GM19467 (cell line): Measurements from ENCODE around the gene ALDH3A1.
"Not testable (repeated sequence)": the region's sequence is repeated elsewhere in the genome, so short reads cannot be mapped to it uniquely, and the experiment has no call there.

Source experiments
- ATAC-seq: cut with Tn5 transposase; IDR thresholded peaks from one replicate; pipeline ENCODE4 v1.9.1; 2021; ENCODE audit warnings: mild to moderate bottlenecking, moderate library complexity; ENCODE audit not compliant: unreplicated experiment

Gene ALDH3A1

GRCh38 chr17:19747829-19748806 lies at the start of gene ALDH3A1:
Gene ALDH3A1 (minus strand): TSS chr17:19748298. CDS start chr17:19745129, 3,169 bp downstream.
- no peak for ATAC-seq

DNA sequence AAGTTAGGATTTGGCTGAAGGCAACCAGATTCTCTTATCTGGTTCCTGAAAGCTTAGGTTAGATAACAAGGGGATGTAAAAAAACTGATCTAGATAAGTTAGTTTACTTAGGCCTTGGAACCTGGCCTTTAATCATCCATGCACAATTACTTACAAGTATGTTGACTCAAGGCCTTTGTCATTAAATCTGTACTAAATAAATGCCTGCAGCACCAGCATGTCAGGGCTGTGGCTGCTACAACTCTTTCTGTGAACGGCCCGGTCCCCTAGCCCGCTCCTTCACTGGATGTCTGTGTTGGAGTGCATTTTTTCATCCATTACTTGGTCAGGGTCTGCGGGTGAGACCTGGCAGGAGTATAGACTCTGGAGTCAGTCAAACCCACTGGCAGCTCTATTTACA lies 48.4 kb upstream of the ALDH3A1 start:
- no peak for ATAC-seq

- no peak for ATAC-seq
Measured at GRCh38 chr17:19791918-19792550, 43.9 kb upstream of the ALDH3A1 start.

GRCh38 chr17:19787733-19788357 lies 39.7 kb upstream of the ALDH3A1 start:
- no peak for ATAC-seq

GRCh38 chr17:19785854-19786253 lies 37.8 kb upstream of the ALDH3A1 start:
- ATAC-seq = no peak

DNA sequence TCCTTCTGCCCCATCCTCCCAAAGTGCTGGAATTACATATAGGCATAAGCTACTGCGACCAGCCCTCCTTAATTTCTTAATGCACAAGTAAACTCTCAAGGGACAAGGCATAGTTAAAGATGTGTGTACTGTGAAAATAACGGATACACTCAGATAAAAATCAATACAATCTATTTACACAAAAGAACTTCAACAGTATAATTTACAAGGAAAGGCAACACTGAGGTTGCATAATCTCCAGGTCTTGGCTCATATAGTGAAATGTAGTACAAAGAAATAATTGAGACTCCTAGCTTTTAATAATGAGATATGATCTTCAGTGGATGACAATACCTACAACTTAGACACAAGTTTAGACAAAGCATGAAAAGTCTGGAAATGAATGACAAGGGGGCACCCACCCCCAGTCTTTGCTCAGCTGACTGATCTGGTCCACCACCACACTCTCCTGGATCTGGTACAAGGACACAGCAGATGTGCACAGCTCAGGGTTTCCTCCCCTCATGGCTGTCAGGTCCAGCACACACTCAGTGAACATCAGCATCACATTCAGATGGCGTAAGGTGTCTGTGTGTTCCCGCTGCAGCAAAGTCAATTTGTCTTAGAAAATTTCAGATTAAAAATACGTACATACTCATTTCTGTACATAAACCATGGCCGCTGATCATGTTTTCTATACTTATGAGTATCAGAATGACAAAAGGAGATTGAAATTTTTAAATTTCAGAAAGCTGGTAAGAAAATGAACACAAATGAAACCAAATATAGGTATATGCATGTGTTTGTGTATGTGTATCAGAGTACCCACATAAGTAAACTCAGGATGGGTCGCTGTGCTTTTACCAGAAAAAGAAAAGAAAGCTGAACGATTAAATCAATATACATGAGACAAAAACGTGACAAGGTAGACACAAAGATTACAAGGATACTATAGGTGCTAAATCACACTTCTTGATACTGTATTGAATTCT lies 33.7 kb upstream of the ALDH3A1 start:
- no peak for ATAC-seq

DNA sequence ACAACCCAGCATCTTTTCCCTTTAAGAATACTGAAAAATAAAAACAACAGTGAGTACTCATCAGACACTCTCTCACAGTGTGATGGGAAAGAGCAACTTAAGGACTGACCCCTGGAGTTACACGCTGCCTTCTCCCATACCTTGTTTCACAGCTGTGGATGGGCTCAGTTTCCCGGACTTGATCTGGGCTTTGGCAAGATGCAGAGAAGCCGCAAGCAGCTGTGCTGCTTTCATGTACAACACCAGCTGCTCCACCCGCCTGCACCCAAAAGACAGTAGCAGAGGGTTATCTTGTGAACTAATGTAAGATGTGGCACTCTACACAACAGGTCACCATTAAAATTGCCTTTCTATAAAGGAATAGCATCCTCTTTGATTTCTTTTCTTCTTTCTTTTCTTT lies 32.7 kb upstream of the ALDH3A1 start:
- ATAC-seq = no peak

DNA sequence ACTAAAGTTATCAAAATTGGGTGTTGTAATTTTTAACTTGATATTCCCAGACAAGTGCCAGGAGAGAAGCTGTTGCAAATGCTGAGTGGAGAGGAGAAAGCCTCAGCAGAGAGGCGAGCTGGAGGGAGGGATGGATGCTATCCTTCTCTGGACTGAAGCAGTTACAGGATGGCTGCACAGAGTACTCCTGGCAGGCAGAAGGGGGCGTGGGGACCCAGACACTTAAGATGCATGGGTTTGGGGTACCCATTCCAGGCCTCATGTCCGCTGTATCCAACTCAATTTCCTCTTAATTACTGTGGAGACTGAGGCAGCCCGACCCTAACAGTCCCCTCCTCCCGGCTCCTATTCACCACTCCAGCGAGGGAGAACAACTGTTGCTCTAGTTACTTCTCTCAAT lies 25.4 kb upstream of the ALDH3A1 start:
- ATAC-seq = no peak

GRCh38 chr17:19771971-19772630 lies 24.0 kb upstream of the ALDH3A1 start:
- ATAC-seq = no peak

DNA sequence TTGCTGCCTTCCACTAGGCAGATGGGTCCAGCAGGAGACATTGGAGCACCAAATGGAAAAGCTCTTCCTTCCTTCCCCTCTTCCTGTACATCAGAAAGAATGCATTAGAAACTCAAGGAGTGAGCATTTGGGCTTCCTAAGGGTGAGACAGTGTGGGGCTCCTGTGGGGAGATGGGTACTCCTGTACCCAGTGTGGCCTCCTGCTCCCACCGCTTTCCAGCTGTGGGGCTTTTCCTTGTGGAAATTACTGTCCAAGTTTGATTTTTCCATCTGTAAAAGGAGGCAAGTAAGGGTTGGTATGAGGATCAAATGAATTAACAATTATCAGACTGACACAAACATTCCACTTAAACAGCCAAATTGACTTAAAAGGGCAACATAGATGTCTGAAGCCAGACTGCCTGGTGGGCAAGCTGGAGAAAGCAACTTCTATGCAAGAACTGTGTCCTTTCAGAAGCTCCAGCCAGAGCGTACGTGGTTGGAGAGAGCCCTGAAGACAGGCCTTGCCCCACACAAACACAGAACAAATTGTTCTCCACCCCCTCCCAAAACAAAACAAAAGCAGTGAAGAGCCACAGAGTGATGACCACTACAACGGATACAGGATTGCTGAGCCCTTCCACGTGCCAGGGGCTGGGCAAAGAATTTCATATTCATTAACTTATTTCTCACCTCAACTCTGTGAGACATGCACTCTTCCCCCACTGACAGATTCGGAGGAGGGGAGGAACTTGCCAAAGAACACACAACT lies 23.1 kb upstream of the ALDH3A1 start:
- ATAC-seq = no peak

DNA sequence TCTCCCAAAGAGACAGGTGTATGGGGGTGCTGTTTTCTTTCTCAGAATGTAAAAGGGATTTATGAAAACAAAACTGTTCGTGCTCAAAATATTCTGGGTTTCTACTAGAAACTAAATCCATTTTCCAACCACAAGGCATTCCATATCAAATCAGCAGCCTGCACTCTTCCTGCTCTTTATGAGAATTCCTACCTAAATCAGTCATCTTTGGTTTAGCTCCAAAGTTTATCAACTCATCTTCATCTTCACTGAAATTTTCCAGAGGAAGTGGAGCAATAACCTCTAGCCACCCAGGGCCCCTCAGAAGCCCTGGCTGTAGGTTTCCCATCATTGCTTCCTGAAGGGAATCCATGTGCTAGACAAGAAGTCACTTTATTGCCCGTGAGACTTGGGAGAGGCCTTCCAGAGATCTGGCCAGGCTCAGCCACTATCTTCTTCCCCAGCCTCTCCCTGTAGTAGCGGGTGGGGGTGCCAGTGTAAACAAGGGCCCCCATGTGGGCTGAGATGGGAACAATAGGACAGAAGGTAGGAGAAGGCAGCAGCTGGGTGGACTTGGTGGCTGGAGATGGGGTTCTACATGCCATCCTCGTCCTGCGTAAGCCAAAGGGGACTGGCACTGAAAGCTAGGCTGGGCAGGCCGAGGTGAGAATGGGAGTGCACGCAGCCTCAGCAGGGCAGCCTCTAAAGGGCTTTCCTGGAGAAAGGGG lies 22.0 kb upstream of the ALDH3A1 start:
- no peak for ATAC-seq

GRCh38 chr17:19768046-19768782 lies 20.1 kb upstream of the ALDH3A1 start:
- ATAC-seq = no peak

DNA sequence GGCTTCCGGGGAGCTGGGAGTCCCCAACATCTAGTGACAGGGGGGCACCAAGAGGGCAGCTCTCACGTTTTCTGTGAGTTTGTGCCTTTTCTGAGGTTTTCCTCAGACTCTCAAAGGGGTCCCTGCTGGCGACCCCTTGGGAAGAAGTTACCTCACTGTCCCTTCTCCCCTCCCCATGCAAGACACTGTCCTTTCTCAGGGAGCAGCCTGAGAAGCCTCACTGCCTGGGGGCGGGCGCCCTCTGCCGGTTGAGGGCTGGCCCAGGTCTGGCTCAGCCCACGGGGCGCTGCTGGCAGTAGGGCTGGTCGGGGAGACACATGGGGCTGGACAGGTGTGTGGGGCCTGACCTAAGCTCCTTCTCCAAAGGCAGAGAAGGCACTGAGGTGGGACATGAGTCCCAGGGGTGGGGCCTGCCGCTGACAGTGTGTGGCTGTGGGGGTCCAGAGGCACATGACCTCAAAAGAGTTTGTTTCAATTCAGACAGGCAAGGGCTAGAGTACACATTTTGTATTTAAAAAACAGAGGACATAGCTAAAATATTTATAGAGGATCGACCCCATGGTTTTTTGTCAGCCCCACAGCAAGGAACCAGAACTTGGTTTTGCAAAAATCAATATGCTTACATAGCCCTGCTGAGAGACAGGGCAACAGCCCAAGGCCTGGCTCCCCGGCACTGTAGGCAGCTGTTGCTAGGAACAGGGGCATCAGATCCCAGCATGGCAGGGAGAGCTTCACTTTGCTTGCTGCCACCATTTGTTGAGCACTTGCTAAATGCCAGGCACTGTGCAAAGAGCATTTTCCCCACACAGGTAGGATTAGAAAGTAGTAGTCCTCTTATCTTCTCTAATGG lies 18.5 kb upstream of the ALDH3A1 start:
- ATAC-seq = peak; percentile 56

- ATAC-seq = no peak
Measured at GRCh38 chr17:19766016-19766415, 17.9 kb upstream of the ALDH3A1 start.

DNA sequence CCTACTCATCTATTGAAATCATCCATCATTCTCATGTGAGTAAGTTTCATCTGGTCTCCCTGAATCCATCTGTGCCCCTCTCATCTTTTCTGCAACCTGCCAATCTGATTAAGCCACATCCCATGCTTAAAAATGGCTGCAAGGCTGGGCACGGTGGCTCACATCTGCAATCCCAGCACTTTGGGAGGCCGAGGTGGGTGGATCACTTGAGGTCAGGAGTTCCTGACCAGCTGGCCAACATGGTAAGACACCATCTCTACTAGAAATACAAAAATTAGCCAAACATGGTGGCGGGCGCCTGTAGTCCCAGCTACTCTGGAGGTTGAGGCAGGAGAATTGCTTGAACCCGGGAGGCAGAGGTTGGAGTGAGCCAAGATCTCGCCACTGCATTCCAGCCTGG lies 15.9 kb upstream of the ALDH3A1 start:
- ATAC-seq = not testable (repeated sequence)

- ATAC-seq = no peak
Measured at GRCh38 chr17:19763416-19763815, 15.3 kb upstream of the ALDH3A1 start.

- ATAC-seq = no peak
Measured at GRCh38 chr17:19762515-19762961, 14.4 kb upstream of the ALDH3A1 start.
